Measurements from ENCODE around the gene CCR5. TPM values are rescaled to one million over a fixed set of nuclear protein-coding genes. Genes with fewer than 3 reads are reported as not detected.

Gene CCR5
- polyA plus RNA-seq, 3 donors: 1.2 to 3.6 (median 3.1) TPM

- Mint-ChIP-seq H3K4me3 (no peak overlapping the region), H3K36me3 (peaks cover 6 to 14% of the 10 kb centered on the region in 2 donors), H3K27ac (peak overlapping the region in 6 of 7 donors; percentile 6 to 85 (median 65)), H3K9me3 (peaks cover 0 to 5% (median 1%) of the 10 kb centered on the region in 7 donors), H3K4me1 (peaks cover 74% of the 10 kb centered on the region), H3K27me3 (ENCODE audit: low read depth in 3 of 3) (no peaks in the 10 kb centered on the region)
- no peak overlapping the region for H2AFZ ChIP-seq (ENCODE audit: insufficient read depth, low read depth, low read length, poor library complexity, severe bottlenecking)
- DNase-seq: no peak
- H3K9me3 ChIP-seq (replicated peaks in 1 of 2; ENCODE audit: control insufficient read depth in 1 of 2, insufficient read depth in 1 of 2, low read length in 2 of 2): no peaks in the 10 kb centered on the region
- H4K20me1 ChIP-seq (ENCODE audit: insufficient read depth, low read length): no peaks in the 10 kb centered on the region
- whole genome bisulfite sequencing (ENCODE audit: insufficient coverage): 100% methylated on average over 1 of the region's 5 CpGs
- peaks cover 60 to 76% of the 10 kb centered on the region in 2 donors for H3K4me1 ChIP-seq (ENCODE audit: control insufficient read depth in 1 of 2, insufficient read depth in 2 of 2, low read length in 2 of 2)
- intact Hi-C loops (cut with micrococcal nuclease): loop anchor here (5.0 kb wide), 6 partner anchors 41 to 279 kb away; partner anchors contain the start of genes CCR5AS (in 1 of the 2) and CCRL2 (in 1 of the 2)
- no peak overlapping the region for H3K9ac ChIP-seq (ENCODE audit: insufficient read depth, low read length, poor library complexity, severe bottlenecking)
- no peaks in the 10 kb centered on the region for H3K27me3 ChIP-seq (ENCODE audit: control insufficient read depth in 2 of 2, insufficient read depth in 2 of 2, low read length in 2 of 2)
- no peak for TF ChIP-seq CTCF (IDR thresholded peaks at IDR 0.05)
- H3K4me3 ChIP-seq (replicated peaks in 1 of 3; ENCODE audit: low read depth in 2 of 3, low read length in 3 of 3): no peak overlapping the region
- H3K27ac ChIP-seq (ENCODE audit: low read depth in 1 of 2, low read length in 2 of 2): peak overlapping the region in 1 of 2 donors; percentile 60
- no peak overlapping the region for H3K4me2 ChIP-seq (replicated peaks; ENCODE audit: extremely low read depth, low read length, poor library complexity, severe bottlenecking)
- H3K36me3 ChIP-seq (replicated peaks in 1 of 2; ENCODE audit: control insufficient read depth in 1 of 2, insufficient read depth in 2 of 2, low read length in 2 of 2): peaks cover 2 to 3% of the 10 kb centered on the region in 2 donors
- peaks cover 6% of the 10 kb centered on the region for H3K79me2 ChIP-seq (ENCODE audit: insufficient read depth, low read length)
Observed at GRCh38 chr3:46365737-46366524, 4.8 kb upstream of the CCR5 start.

GRCh38 chr3:46367811-46368210 lies 2.9 kb upstream of the CCR5 start:
- no peak for DNase-seq
- H3K4me2 ChIP-seq (replicated peaks; ENCODE audit: extremely low read depth, low read length, poor library complexity, severe bottlenecking): no peak overlapping the region
- peak overlapping the region; percentile 81 to 92 (median 86) for H3K27ac Mint-ChIP-seq
- intact Hi-C loops (cut with micrococcal nuclease): loop anchor here (5.0 kb wide), 6 partner anchors 39 to 281 kb away; partner anchors contain the start of genes CCR5AS (in 1 of the 2) and CCRL2 (in 1 of the 2)
- no peaks in the 10 kb centered on the region for H3K27me3 Mint-ChIP-seq (ENCODE audit: low read depth in 3 of 3)
- H3K4me3 Mint-ChIP-seq: no peak overlapping the region
- no peaks in the 10 kb centered on the region for H3K36me3 ChIP-seq (replicated peaks in 1 of 2; ENCODE audit: control insufficient read depth in 1 of 2, insufficient read depth in 2 of 2, low read length in 2 of 2)
- no peak overlapping the region for H2AFZ ChIP-seq (ENCODE audit: insufficient read depth, low read depth, low read length, poor library complexity, severe bottlenecking)
- peaks cover 2 to 10% of the 10 kb centered on the region in 2 donors for H3K36me3 Mint-ChIP-seq
- H3K9me3 Mint-ChIP-seq: peaks cover 0 to 5% (median 1%) of the 10 kb centered on the region in 7 donors
- H4K20me1 ChIP-seq (ENCODE audit: insufficient read depth, low read length): no peaks in the 10 kb centered on the region
- H3K9ac ChIP-seq (ENCODE audit: insufficient read depth, low read length, poor library complexity, severe bottlenecking): no peak overlapping the region
- H3K4me3 ChIP-seq (replicated peaks in 1 of 3; ENCODE audit: low read depth in 2 of 3, low read length in 3 of 3): peak overlapping the region in 1 of 3 experiments; percentile 19
- 100% methylated on average over 2 of the region's 5 CpGs for WGBS (ENCODE audit: insufficient coverage)
- peaks cover 68% of the 10 kb centered on the region for H3K4me1 Mint-ChIP-seq
- peaks cover 48 to 73% of the 10 kb centered on the region in 2 donors for H3K4me1 ChIP-seq (ENCODE audit: control insufficient read depth in 1 of 2, insufficient read depth in 2 of 2, low read length in 2 of 2)
- no peaks in the 10 kb centered on the region for H3K27me3 ChIP-seq (ENCODE audit: control insufficient read depth in 2 of 2, insufficient read depth in 2 of 2, low read length in 2 of 2)
- peaks cover 1% of the 10 kb centered on the region for H3K79me2 ChIP-seq (ENCODE audit: insufficient read depth, low read length)
- TF ChIP-seq CTCF (IDR thresholded peaks at IDR 0.05): no peak
- peak overlapping the region in 1 of 2 donors; percentile 80 for H3K27ac ChIP-seq (ENCODE audit: low read depth in 1 of 2, low read length in 2 of 2)
- H3K9me3 ChIP-seq (replicated peaks in 1 of 2; ENCODE audit: control insufficient read depth in 1 of 2, insufficient read depth in 1 of 2, low read length in 2 of 2): no peaks in the 10 kb centered on the region

All from CD14-positive monocyte (primary cell).